Measurements from ENCODE around the gene TMPRSS15.

The TMPRSS15 gene

DNA sequence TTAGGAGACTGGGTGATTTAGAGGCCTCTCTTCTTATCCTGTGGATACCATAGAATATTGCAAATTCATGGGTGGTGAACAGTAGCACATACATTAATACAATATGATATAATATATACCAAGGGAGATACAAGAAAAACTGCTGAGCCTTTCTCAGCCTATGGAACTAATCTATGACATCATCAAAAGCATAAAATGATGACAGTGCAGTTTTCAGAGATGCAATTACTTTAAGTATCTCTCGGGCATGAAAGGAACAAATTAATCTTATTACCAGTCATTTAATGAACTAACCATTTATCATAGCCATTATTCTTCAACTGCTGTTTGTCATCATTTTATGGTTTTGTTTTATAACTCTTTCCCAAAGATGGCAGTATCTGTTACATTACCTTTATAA is 155.4 kb downstream of the TMPRSS15 start:
- DNase-seq (ENCODE audit: low spot score) (no peak), ATAC-seq (ENCODE audit: low read depth) (no peak)
- TF ChIP-seq, protein P1, sequence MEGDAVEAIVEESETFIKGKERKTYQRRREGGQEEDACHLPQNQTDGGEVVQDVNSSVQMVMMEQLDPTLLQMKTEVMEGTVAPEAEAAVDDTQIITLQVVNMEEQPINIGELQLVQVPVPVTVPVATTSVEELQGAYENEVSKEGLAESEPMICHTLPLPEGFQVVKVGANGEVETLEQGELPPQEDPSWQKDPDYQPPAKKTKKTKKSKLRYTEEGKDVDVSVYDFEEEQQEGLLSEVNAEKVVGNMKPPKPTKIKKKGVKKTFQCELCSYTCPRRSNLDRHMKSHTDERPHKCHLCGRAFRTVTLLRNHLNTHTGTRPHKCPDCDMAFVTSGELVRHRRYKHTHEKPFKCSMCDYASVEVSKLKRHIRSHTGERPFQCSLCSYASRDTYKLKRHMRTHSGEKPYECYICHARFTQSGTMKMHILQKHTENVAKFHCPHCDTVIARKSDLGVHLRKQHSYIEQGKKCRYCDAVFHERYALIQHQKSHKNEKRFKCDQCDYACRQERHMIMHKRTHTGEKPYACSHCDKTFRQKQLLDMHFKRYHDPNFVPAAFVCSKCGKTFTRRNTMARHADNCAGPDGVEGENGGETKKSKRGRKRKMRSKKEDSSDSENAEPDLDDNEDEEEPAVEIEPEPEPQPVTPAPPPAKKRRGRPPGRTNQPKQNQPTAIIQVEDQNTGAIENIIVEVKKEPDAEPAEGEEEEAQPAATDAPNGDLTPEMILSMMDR (IDR thresholded peaks at IDR 0.05; ENCODE audit: poor library complexity, severe bottlenecking), result no peak
- Histone ChIP-seq H3K9me3 (ENCODE audit: severe bottlenecking) (no peaks in the 10 kb centered on the region), H3K4me1 (ENCODE audit: insufficient read depth, poor library complexity, severe bottlenecking) (no peaks in the 10 kb centered on the region), H3K27ac (ENCODE audit: poor library complexity, severe bottlenecking) (no peak overlapping the region), H3K4me3 (ENCODE audit: severe bottlenecking) (no peak overlapping the region), H3K27me3 (ENCODE audit: insufficient read depth, poor library complexity, severe bottlenecking) (peaks cover 54% of the 10 kb centered on the region), H3K36me3 (ENCODE audit: low read depth) (no peaks in the 10 kb centered on the region)

DNA sequence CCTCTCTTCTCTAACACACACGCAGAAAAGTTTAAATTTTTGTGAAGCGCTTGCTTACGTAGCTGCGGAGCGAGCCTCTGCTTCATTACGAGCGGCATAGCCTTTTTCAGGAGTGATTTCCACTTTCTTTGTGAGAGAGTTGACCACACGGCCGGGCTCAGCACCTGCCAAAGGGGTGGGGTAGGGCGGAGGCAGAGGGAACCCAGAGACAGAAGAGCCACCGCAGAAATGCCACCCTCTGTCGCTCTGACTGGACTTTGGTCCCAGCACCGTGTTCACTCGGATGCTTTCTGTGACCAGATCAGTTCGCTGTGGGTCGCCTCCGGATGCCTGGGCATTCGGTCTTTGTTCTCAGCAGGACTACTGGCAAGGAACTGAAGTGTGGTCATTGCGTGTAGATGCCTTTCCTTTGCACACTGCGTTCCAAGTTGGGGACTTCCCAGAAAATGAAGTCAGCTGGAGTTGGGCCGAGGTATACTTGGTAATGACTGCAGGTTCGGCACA is 158.1 kb downstream of the TMPRSS15 start:
- peaks cover 48% of the 10 kb centered on the region for H3K27me3 ChIP-seq (ENCODE audit: insufficient read depth, poor library complexity, severe bottlenecking)
- ATAC-seq (ENCODE audit: low read depth) (no peak), DNase-seq (ENCODE audit: low spot score) (no peak)
- no peak overlapping the region for H3K4me3 ChIP-seq (ENCODE audit: severe bottlenecking)
- H3K27ac ChIP-seq (ENCODE audit: poor library complexity, severe bottlenecking), result no peak overlapping the region
- no peaks in the 10 kb centered on the region for H3K9me3 ChIP-seq (ENCODE audit: severe bottlenecking)
- no peaks in the 10 kb centered on the region for H3K4me1 ChIP-seq (ENCODE audit: insufficient read depth, poor library complexity, severe bottlenecking)
- H3K36me3 ChIP-seq (ENCODE audit: low read depth), result no peaks in the 10 kb centered on the region
- TF ChIP-seq, protein P1 (IDR thresholded peaks at IDR 0.05; ENCODE audit: poor library complexity, severe bottlenecking), result no peak

DNA sequence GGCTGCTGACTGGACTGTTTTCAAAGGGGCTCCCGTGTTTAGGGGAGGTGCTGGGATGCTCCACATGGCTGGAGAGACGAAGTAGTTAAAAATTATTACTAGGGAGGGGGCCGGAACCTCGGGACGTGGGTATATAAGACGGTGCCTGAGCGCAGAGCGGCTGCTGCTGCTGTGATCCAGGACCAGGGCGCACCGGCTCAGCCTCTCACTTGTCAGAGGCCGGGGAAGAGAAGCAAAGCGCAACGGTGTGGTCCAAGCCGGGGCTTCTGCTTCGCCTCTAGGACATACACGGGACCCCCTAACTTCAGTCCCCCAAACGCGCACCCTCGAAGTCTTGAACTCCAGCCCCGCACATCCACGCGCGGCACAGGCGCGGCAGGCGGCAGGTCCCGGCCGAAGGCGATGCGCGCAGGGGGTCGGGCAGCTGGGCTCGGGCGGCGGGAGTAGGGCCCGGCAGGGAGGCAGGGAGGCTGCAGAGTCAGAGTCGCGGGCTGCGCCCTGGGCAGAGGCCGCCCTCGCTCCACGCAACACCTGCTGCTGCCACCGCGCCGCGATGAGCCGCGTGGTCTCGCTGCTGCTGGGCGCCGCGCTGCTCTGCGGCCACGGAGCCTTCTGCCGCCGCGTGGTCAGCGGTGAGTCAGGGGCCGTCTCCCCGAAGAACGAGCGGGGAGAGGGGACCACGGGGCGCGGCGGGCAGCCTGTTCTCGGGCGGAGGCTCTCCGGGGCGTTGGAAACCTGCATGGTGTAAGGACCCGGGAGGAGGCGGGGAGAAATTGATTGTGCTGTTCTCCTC is 158.7 kb downstream of the TMPRSS15 start, which contains the start of gene CHODL:
TSS of gene CHODL (plus strand) at position 163 of the 793 bp plus-strand sequence. CDS start at position 554, 391 bp downstream.
- peaks cover 48% of the 10 kb centered on the region for H3K27me3 ChIP-seq (ENCODE audit: insufficient read depth, poor library complexity, severe bottlenecking)
- H3K4me3 ChIP-seq (ENCODE audit: severe bottlenecking), result no peak within 1 kb of the TSS
- DNase-seq (ENCODE audit: low spot score) (no peak), ATAC-seq (ENCODE audit: low read depth) (peak; percentile 33; the same call in 1 of the 3 replicates)
- no peak within 1 kb of the TSS for H3K27ac ChIP-seq (ENCODE audit: poor library complexity, severe bottlenecking)
- no peaks in the 10 kb centered on the region for H3K9me3 ChIP-seq (ENCODE audit: severe bottlenecking)
- TF ChIP-seq, protein P1 (IDR thresholded peaks at IDR 0.05; ENCODE audit: poor library complexity, severe bottlenecking), result no peak
- no peaks in the 10 kb centered on the region for H3K4me1 ChIP-seq (ENCODE audit: insufficient read depth, poor library complexity, severe bottlenecking)
- no peaks in the 10 kb centered on the region for H3K36me3 ChIP-seq (ENCODE audit: low read depth)

DNA sequence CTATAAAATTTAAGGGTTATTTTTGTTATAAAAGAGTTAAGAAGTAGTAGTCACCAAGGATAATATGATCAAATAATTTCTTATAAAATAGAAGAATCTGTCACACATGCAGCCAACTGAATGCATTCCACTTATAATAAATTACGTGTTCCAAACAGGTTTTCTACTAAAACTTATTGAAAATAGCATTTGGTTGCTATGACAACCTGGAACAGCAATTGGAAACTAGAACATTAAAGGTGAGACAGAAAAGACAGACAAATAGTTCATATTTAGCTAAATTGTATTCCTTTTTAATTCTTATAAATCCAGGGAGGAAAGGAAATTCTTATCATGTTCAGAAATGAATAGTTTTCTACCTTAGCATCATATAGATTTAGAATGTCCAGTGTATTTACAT is 168.0 kb downstream of the TMPRSS15 start:
- TF ChIP-seq, protein P1 (IDR thresholded peaks at IDR 0.05; ENCODE audit: poor library complexity, severe bottlenecking), result no peak
- Histone ChIP-seq H3K27me3 (ENCODE audit: insufficient read depth, poor library complexity, severe bottlenecking) (no peaks in the 10 kb centered on the region), H3K36me3 (ENCODE audit: low read depth) (no peaks in the 10 kb centered on the region), H3K4me3 (ENCODE audit: severe bottlenecking) (no peak overlapping the region), H3K27ac (ENCODE audit: poor library complexity, severe bottlenecking) (no peak overlapping the region), H3K9me3 (ENCODE audit: severe bottlenecking) (no peaks in the 10 kb centered on the region), H3K4me1 (ENCODE audit: insufficient read depth, poor library complexity, severe bottlenecking) (no peaks in the 10 kb centered on the region)
- DNase-seq (ENCODE audit: low spot score) (no peak), ATAC-seq (ENCODE audit: low read depth) (no peak)
